HEK293 (cell line): ENCODE data around the gene SLC6A15.

ENCODE experiments used
- CTCF ChIA-PET: fragments of 350-600 bp; formaldehyde crosslinking; extraction: SDS; loops from one replicate; lab custom pipeline; 2021; ENCODE audit warnings: antibody characterized with exemption; lab: Yijun Ruan, JAX
- POLR2A ChIA-PET: fragments of 300-600 bp; formaldehyde crosslinking; extraction: SDS; loops from one replicate; lab custom pipeline; 2020; ENCODE audit warnings: antibody characterized with exemption, inconsistent platforms; lab: Yijun Ruan, JAX
- H3K27ac ChIP-seq: fragments of 200-500 bp; sonication (Bioruptor generic); 2 replicates; pipeline ENCODE4 v1.5.1; 2014; ENCODE audit warnings: low read depth, low read length, control low read depth, inconsistent platforms; ENCODE audit errors: extremely low read depth
- H3K36me3 ChIP-seq, 2 experiments: fragments of 200-500 bp in 1 of 2; sonication (Bioruptor generic) in 1 of 2; 1 replicate in 1 of 2; 2 replicates in 1 of 2; pipeline ENCODE4 v1.5.1; 2014 to 2017; ENCODE audit warnings: inconsistent platforms in 2 of 2, low read length in 2 of 2; ENCODE audit not compliant: control insufficient read depth in 2 of 2, insufficient read depth in 1 of 2
- H3K4me1 ChIP-seq: fragments of 200-500 bp; sonication (Bioruptor generic); 2 replicates; pipeline ENCODE4 v1.5.1; 2014; ENCODE audit warnings: mild to moderate bottlenecking, low read length, inconsistent platforms; ENCODE audit not compliant: control insufficient read depth, insufficient read depth
- H3K4me3 ChIP-seq: 2 replicates; pipeline ENCODE4 v1.5.1; 2011; ENCODE audit warnings: low read depth, mild to moderate bottlenecking, control low read depth, low read length, moderate library complexity
- H3K9me3 ChIP-seq: fragments of 200-500 bp; sonication (Bioruptor generic); 2 replicates; pipeline ENCODE4 v1.5.1; 2014; ENCODE audit warnings: low read depth, low read length, inconsistent platforms; ENCODE audit not compliant: control insufficient read depth, insufficient read depth
- GFI1B ChIP-seq: fragments of 450-650 bp; formaldehyde crosslinking; IDR thresholded peaks from 2 replicates; pipeline ENCODE4 v1.5.1; 2016; ENCODE audit warnings: missing biosample characterization, missing genetic modification characterization
- KLF8 ChIP-seq: fragments of 450-650 bp; formaldehyde crosslinking; IDR thresholded peaks from 2 replicates; pipeline ENCODE4 v1.5.1; 2016; ENCODE audit warnings: missing biosample characterization, missing genetic modification characterization
- SP7 ChIP-seq: fragments of 450-650 bp; formaldehyde crosslinking; IDR thresholded peaks from 2 replicates; pipeline ENCODE4 v1.5.1; 2016; ENCODE audit warnings: missing biosample characterization, missing genetic modification characterization
- ZBTB7A ChIP-seq: fragments of 450-650 bp; formaldehyde crosslinking; IDR thresholded peaks from 2 replicates; pipeline ENCODE4 v1.5.1; 2016; ENCODE audit warnings: low read depth, missing biosample characterization, missing genetic modification characterization
- ZNF140 ChIP-seq: fragments of 450-650 bp; formaldehyde crosslinking; IDR thresholded peaks from 2 replicates; pipeline ENCODE4 v1.5.1; 2016; ENCODE audit warnings: missing biosample characterization, missing genetic modification characterization
- ZNF223 ChIP-seq: fragments of 450-650 bp; formaldehyde crosslinking; IDR thresholded peaks from 2 replicates; pipeline ENCODE4 v1.5.1; 2016; ENCODE audit warnings: missing biosample characterization, missing genetic modification characterization
- ZNF266 ChIP-seq: fragments of 450-650 bp; formaldehyde crosslinking; IDR thresholded peaks from 2 replicates; pipeline ENCODE4 v1.5.1; 2016; ENCODE audit warnings: missing biosample characterization, missing genetic modification characterization, low read depth
- ZNF311 ChIP-seq: fragments of 450-650 bp; formaldehyde crosslinking; IDR thresholded peaks from 2 replicates; pipeline ENCODE4 v1.5.1; 2017; ENCODE audit warnings: missing biosample characterization, missing genetic modification characterization, borderline replicate concordance
- ZNF350 ChIP-seq: fragments of 450-650 bp; formaldehyde crosslinking; IDR thresholded peaks from 2 replicates; pipeline ENCODE4 v1.5.0; 2017; ENCODE audit warnings: missing biosample characterization, mild to moderate bottlenecking, missing genetic modification characterization
- ZNF529 ChIP-seq: fragments of 450-650 bp; formaldehyde crosslinking; IDR thresholded peaks from 2 replicates; pipeline ENCODE4 v1.5.1; 2017; ENCODE audit warnings: missing genetic modification characterization, missing biosample characterization; ENCODE audit not compliant: insufficient replicate concordance
- ZNF530 ChIP-seq: fragments of 450-650 bp; formaldehyde crosslinking; IDR thresholded peaks from 2 replicates; pipeline ENCODE4 v1.5.1; 2016; ENCODE audit warnings: low read depth, missing biosample characterization, missing genetic modification characterization
- ZNF548 ChIP-seq: fragments of 450-650 bp; formaldehyde crosslinking; IDR thresholded peaks from 2 replicates; pipeline ENCODE4 v1.5.1; 2016; ENCODE audit warnings: missing biosample characterization, missing genetic modification characterization
- ZNF629 ChIP-seq: fragments of 450-650 bp; formaldehyde crosslinking; IDR thresholded peaks from 2 replicates; pipeline ENCODE4 v1.5.1; 2017; ENCODE audit warnings: missing biosample characterization, missing genetic modification characterization
- ZNF670 ChIP-seq: fragments of 450-650 bp; formaldehyde crosslinking; IDR thresholded peaks from 2 replicates; pipeline ENCODE4 v1.5.1; 2016; ENCODE audit warnings: missing biosample characterization, missing genetic modification characterization, low read depth
- ZNF747 ChIP-seq: fragments of 450-650 bp; formaldehyde crosslinking; IDR thresholded peaks from 2 replicates; pipeline ENCODE4 v1.5.1; 2016; ENCODE audit warnings: missing biosample characterization, missing genetic modification characterization
- ZNF768 ChIP-seq: fragments of 450-650 bp; formaldehyde crosslinking; IDR thresholded peaks from 2 replicates; pipeline ENCODE4 v1.5.1; 2018; ENCODE audit warnings: missing biosample characterization, mild to moderate bottlenecking, missing genetic modification characterization
- ZNF792 ChIP-seq: fragments of 450-650 bp; formaldehyde crosslinking; IDR thresholded peaks from 2 replicates; pipeline ENCODE4 v1.5.1; 2016; ENCODE audit warnings: missing biosample characterization, missing genetic modification characterization
- ZXDB ChIP-seq: fragments of 450-650 bp; formaldehyde crosslinking; IDR thresholded peaks from 2 replicates; pipeline ENCODE4 v1.5.1; 2016; ENCODE audit warnings: missing biosample characterization, missing genetic modification characterization
- TF ChIP-seq, protein P1 (sequence below): fragments of 450-650 bp; formaldehyde crosslinking; IDR thresholded peaks from 2 replicates; pipeline ENCODE4 v1.5.1; 2016; ENCODE audit warnings: missing biosample characterization, missing genetic modification characterization
- TF ChIP-seq, protein P2 (sequence below): fragments of 450-650 bp; formaldehyde crosslinking; IDR thresholded peaks from 2 replicates; pipeline ENCODE4 v1.5.1; 2016; ENCODE audit warnings: missing biosample characterization, missing genetic modification characterization
- TF ChIP-seq, protein P3 (sequence below): fragments of 450-650 bp; formaldehyde crosslinking; IDR thresholded peaks from 2 replicates; pipeline ENCODE4 v1.5.1; 2016; ENCODE audit warnings: missing biosample characterization, missing genetic modification characterization
- TF ChIP-seq, protein P4 (sequence below): fragments of 450-650 bp; formaldehyde crosslinking; conservative IDR thresholded peaks from 2 replicates; pipeline ENCODE4 v1.5.1; 2016; ENCODE audit warnings: low read depth, missing biosample characterization, missing genetic modification characterization

The SLC6A15 gene

DNA sequence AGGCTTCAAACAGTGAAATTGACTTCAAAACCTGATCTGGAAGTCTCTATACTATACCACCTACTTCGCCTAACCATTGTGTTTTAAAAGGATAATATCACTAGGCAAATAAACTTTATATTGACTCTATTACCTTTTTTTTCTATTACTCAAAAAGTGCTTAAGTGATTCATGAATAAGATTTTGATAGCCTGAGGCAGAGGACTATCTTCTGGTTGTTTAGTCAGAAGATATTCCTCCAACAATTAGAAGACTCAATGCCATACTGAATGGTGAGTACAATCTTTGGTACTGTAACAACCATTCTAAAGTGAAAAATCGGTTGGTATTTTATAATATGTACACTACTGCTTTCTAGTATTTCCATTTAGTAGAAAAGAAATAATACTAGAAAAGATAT lies 22.8 kb downstream of the SLC6A15 start (continued):
- no peak for TF ChIP-seq GFI1B

DNA sequence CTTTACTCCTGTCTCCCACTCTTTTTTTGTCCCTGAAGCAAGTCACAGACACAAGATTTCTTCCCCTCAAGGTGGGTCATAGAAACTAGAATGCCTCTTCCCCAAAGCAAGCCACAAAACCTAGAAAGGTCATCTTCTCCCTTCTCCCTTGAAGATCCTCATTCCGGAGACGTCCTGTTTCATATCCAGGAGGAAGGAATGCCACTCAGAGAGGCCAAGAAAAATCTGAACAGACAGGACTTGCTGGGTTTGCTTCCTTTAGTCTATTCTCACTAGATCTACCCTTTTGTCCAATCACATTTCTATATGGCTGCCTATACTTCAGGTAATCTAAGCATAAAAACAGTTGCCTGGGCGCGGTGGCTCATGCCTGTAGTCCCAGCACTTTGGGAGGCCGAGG lies 23.7 kb downstream of the SLC6A15 start:
- Histone ChIP-seq H3K36me3 (no peaks in the 10 kb centered on the region; a peak in 1 of 3 replicates), H3K4me3 (no peak overlapping the region), H3K27ac (no peak overlapping the region), H3K4me1 (no peaks in the 10 kb centered on the region), H3K9me3 (no peaks in the 10 kb centered on the region)
- CTCF ChIA-PET = no interaction called here
- TF ChIP-seq ZNF529 (tag by site-specific recombination) (no peak), SP7 (no peak)
- POLR2A ChIA-PET = no interaction called here

DNA sequence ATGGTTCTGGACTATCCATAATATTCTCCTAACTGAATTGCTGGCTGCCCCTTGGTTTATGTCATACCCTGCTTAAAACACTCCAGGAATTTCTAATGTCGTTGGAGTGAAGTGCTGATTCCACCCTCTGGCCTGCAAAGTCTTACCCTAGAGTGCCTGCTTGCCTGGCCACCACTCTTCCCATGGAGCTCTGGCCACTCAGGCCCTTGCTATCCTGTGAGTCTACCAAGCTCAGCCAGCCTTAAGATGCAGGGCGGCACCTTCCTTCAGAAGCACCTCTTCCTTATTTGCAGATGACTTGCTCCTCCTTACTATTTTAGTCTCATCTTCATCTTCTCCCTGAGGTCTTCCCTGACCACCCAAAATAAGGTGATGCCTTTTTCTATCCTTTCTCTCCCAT lies 35.3 kb downstream of the SLC6A15 start:
- no peaks in the 10 kb centered on the region for H3K9me3 ChIP-seq
- no peak for TF ChIP-seq KLF8 (tag by site-specific recombination)
- TF ChIP-seq ZNF629 (tag by site-specific recombination) = no peak
- TF ChIP-seq ZNF670 = no peak
- TF ChIP-seq ZNF747 = no peak
- no peak for TF ChIP-seq ZXDB (tag by site-specific recombination)
- TF ChIP-seq, protein P1, sequence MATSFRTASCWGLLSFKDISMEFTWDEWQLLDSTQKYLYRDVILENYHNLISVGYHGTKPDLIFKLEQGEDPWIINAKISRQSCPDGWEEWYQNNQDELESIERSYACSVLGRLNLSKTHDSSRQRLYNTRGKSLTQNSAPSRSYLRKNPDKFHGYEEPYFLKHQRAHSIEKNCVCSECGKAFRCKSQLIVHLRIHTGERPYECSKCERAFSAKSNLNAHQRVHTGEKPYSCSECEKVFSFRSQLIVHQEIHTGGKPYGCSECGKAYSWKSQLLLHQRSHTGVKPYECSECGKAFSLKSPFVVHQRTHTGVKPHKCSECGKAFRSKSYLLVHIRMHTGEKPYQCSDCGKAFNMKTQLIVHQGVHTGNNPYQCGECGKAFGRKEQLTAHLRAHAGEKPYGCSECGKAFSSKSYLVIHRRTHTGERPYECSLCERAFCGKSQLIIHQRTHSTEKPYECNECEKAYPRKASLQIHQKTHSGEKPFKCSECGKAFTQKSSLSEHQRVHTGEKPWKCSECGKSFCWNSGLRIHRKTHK (tag by site-specific recombination) = no peak
- TF ChIP-seq ZNF311 = no peak
- TF ChIP-seq, protein P2, sequence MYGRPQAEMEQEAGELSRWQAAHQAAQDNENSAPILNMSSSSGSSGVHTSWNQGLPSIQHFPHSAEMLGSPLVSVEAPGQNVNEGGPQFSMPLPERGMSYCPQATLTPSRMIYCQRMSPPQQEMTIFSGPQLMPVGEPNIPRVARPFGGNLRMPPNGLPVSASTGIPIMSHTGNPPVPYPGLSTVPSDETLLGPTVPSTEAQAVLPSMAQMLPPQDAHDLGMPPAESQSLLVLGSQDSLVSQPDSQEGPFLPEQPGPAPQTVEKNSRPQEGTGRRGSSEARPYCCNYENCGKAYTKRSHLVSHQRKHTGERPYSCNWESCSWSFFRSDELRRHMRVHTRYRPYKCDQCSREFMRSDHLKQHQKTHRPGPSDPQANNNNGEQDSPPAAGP (tag by site-specific recombination) = no peak
- no peak for TF ChIP-seq ZNF223 (tag by site-specific recombination)
- TF ChIP-seq, protein P3, sequence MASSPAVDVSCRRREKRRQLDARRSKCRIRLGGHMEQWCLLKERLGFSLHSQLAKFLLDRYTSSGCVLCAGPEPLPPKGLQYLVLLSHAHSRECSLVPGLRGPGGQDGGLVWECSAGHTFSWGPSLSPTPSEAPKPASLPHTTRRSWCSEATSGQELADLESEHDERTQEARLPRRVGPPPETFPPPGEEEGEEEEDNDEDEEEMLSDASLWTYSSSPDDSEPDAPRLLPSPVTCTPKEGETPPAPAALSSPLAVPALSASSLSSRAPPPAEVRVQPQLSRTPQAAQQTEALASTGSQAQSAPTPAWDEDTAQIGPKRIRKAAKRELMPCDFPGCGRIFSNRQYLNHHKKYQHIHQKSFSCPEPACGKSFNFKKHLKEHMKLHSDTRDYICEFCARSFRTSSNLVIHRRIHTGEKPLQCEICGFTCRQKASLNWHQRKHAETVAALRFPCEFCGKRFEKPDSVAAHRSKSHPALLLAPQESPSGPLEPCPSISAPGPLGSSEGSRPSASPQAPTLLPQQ (tag by site-specific recombination) = no peak
- no peak for TF ChIP-seq ZNF350
- TF ChIP-seq ZNF548 (tag by site-specific recombination) = no peak
- no peak for TF ChIP-seq ZBTB7A
- no peak for TF ChIP-seq ZNF140 (tag by site-specific recombination)
- no peak for TF ChIP-seq ZNF768 (tag by site-specific recombination)
- no peak for TF ChIP-seq ZNF792
- no peak for TF ChIP-seq ZNF530 (tag by site-specific recombination)
- TF ChIP-seq ZNF266 = no peak
- TF ChIP-seq, protein P4, sequence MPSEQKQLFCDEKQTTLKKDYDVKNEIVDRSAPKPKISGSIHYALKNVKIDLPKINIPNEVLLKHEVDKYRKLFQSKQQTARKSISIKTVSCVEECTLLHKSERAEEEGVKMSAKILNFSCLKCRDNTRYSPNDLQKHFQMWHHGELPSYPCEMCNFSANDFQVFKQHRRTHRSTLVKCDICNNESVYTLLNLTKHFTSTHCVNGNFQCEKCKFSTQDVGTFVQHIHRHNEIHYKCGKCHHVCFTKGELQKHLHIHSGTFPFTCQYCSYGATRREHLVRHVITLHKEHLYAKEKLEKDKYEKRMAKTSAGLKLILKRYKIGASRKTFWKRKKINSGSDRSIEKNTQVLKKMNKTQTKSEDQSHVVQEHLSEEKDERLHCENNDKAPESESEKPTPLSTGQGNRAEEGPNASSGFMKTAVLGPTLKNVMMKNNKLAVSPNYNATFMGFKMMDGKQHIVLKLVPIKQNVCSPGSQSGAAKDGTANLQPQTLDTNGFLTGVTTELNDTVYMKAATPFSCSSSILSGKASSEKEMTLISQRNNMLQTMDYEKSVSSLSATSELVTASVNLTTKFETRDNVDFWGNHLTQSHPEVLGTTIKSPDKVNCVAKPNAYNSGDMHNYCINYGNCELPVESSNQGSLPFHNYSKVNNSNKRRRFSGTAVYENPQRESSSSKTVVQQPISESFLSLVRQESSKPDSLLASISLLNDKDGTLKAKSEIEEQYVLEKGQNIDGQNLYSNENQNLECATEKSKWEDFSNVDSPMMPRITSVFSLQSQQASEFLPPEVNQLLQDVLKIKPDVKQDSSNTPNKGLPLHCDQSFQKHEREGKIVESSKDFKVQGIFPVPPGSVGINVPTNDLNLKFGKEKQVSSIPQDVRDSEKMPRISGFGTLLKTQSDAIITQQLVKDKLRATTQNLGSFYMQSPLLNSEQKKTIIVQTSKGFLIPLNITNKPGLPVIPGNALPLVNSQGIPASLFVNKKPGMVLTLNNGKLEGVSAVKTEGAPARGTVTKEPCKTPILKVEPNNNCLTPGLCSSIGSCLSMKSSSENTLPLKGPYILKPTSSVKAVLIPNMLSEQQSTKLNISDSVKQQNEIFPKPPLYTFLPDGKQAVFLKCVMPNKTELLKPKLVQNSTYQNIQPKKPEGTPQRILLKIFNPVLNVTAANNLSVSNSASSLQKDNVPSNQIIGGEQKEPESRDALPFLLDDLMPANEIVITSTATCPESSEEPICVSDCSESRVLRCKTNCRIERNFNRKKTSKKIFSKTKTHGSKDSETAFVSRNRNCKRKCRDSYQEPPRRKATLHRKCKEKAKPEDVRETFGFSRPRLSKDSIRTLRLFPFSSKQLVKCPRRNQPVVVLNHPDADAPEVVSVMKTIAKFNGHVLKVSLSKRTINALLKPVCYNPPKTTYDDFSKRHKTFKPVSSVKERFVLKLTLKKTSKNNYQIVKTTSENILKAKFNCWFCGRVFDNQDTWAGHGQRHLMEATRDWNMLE (tag by site-specific recombination) = no peak
- peaks cover 0 to 16% of the 10 kb centered on the region in 2 experiments; a peak in 1 of 3 replicates for H3K36me3 ChIP-seq
- no peaks in the 10 kb centered on the region for H3K4me1 ChIP-seq
- ChIA-PET CTCF (interaction anchor here (0.6 to 10.3 kb wide), 2 partner anchors 11 to 153 kb away, joined by 3 to 218 read pairs; no protein-coding TSS in a partner anchor), POLR2A (no interaction called here)
- no peak overlapping the region for H3K4me3 ChIP-seq
- no peak overlapping the region for H3K27ac ChIP-seq
